KMS-11 (cell line): ENCODE data around the gene FTCD.

ENCODE experiments used
- H2AFZ ChIP-seq: fragments of 200-600 bp; sonication (generic); 2 replicates; pipeline ENCODE4 v1.6.1; 2016; ENCODE audit warnings: antibody characterized with exemption, mixed run types, low read depth
- H3K27ac ChIP-seq: fragments of 200-600 bp; sonication (generic); 2 replicates; pipeline ENCODE4 v1.6.1; 2016; ENCODE audit warnings: mild to moderate bottlenecking, mixed run types
- H3K27me3 ChIP-seq: fragments of 200-600 bp; sonication (generic); 2 replicates; pipeline ENCODE4 v1.6.1; 2017; ENCODE audit warnings: mild to moderate bottlenecking, low read depth, mixed run types, moderate library complexity; ENCODE audit not compliant: insufficient read depth
- H3K36me3 ChIP-seq: fragments of 200-600 bp; sonication (generic); 2 replicates; pipeline ENCODE4 v1.6.1; 2017; ENCODE audit warnings: mild to moderate bottlenecking, mixed run types; ENCODE audit not compliant: insufficient read depth
- H3K4me1 ChIP-seq: fragments of 200-600 bp; sonication (generic); 2 replicates; pipeline ENCODE4 v1.6.1; 2016; ENCODE audit warnings: mild to moderate bottlenecking, low read depth, mixed run types; ENCODE audit not compliant: poor library complexity, severe bottlenecking
- H3K4me2 ChIP-seq: fragments of 200-600 bp; sonication (generic); 2 replicates; pipeline ENCODE4 v1.7.0; 2016; ENCODE audit warnings: mild to moderate bottlenecking, mixed run types
- H3K4me3 ChIP-seq: fragments of 200-600 bp; sonication (generic); IDR thresholded peaks from 2 replicates; pipeline ENCODE4 v1.6.1; 2017; ENCODE audit warnings: low read depth, low read length, mixed read lengths; ENCODE audit not compliant: insufficient read depth
- H3K79me2 ChIP-seq: fragments of 200-600 bp; sonication (generic); 2 replicates; pipeline ENCODE4 v1.6.1; 2016; ENCODE audit warnings: low read depth, mixed run types; ENCODE audit not compliant: insufficient read depth
- H3K9ac ChIP-seq: fragments of 200-600 bp; sonication (generic); 2 replicates; pipeline ENCODE4 v1.6.1; 2016; ENCODE audit warnings: mild to moderate bottlenecking, mixed run types
- H4K20me1 ChIP-seq: fragments of 200-600 bp; sonication (generic); 2 replicates; pipeline ENCODE4 v1.6.1; 2016; ENCODE audit warnings: mild to moderate bottlenecking, mixed run types; ENCODE audit not compliant: insufficient read depth
- TF ChIP-seq, protein P1 (sequence below): fragments of 200-600 bp; sonication (generic); conservative IDR thresholded peaks from 2 replicates; pipeline ENCODE4 v1.6.1; 2017; ENCODE audit warnings: low read depth, mild to moderate bottlenecking, antibody characterized with exemption, low read length, moderate library complexity, mixed read lengths

The FTCD gene

DNA sequence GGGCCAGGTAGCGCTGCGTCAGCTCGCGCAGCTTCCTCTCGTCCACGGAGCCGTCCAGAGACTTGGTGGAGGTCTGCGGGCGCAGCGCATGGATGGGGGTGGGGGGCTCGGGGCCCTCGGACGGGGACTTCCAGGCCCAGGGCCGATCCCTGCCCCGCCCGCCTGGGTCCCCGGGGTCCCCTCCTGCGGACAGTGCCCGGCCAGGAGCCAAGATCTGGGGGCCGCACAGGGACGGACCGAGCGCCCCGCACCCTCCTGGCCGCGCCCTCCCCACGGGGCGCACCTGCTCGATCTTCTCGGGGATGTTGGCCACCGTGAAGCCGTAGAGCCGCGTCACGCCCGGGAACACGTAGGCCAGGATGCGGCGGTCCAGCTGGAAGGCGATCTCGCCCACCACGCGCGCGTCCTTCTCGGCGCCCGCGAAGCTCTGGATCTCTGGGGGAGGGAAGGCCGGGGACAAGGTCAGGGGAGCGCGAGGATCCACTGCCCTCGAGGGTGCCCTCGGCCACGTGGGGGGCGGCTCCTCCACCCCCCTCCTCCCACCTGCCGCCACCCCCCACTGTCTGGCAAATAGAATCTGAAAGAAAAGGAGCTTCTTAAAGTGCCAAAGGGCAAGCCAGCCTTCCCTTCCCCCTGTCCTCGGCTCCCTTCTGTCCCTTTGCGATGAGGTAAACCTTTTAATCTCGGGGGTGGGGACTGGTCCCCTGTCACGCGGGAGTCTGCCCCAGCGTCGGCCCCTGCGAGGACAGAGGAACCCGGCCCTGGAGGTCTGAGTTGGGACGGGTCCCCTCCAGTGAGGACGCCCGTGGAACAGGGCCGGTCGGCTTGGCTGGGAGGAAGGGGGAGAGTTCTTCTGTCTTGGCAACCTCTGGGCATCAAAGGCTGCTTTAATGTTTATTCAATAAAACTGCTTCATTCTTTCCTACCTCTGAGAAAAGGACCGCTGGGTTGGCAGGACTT is 6.5 kb upstream of the FTCD start:
- H3K4me1 ChIP-seq = no peaks in the 10 kb centered on the region

DNA sequence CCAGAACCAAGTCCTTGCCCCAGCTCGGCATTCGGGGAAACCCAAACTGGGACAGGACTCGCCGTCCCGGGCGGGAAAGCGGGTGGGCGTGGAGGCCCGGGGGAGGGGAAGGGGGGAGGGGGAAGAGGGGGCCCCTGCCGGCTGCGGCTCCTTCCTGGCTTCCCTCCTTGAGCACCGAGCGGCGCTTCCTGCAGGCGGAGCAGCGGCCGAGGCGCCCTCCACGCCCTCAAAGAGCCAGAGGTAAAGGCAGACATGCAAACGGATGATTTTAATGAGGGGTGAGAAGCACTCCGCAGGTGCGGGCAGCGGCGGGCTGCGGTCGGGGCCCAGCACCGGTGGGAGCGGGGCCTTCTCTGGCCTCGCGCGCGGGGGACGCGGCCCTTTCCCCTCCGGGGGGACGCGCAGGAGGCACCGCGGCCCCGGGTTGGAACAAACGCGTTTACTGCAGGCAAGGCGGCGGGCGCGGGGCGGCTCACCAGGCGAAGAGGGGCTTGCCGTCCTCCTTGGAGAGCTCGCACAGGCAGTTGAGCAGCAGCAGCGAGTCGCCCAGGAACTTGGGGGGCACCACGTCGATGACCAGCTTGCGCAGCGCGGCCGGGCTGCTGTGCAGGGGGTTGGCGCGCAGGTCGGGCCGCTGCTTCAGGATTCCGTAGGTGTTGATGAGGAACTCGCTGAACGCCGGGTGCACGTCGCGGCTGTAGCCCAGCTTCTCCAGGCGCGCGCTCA is 5.7 kb upstream of the FTCD start:
- H3K27me3 ChIP-seq = no peaks in the 10 kb centered on the region
- H4K20me1 ChIP-seq = no peaks in the 10 kb centered on the region
- no peak overlapping the region for H3K4me2 ChIP-seq
- H3K4me1 ChIP-seq = no peaks in the 10 kb centered on the region
- H3K36me3 ChIP-seq = no peaks in the 10 kb centered on the region
- H3K79me2 ChIP-seq = no peaks in the 10 kb centered on the region
- no peak overlapping the region for H2AFZ ChIP-seq
- H3K27ac ChIP-seq = no peak overlapping the region
- H3K4me3 ChIP-seq = no peak overlapping the region
- no peak overlapping the region for H3K9ac ChIP-seq
- TF ChIP-seq, protein P1, sequence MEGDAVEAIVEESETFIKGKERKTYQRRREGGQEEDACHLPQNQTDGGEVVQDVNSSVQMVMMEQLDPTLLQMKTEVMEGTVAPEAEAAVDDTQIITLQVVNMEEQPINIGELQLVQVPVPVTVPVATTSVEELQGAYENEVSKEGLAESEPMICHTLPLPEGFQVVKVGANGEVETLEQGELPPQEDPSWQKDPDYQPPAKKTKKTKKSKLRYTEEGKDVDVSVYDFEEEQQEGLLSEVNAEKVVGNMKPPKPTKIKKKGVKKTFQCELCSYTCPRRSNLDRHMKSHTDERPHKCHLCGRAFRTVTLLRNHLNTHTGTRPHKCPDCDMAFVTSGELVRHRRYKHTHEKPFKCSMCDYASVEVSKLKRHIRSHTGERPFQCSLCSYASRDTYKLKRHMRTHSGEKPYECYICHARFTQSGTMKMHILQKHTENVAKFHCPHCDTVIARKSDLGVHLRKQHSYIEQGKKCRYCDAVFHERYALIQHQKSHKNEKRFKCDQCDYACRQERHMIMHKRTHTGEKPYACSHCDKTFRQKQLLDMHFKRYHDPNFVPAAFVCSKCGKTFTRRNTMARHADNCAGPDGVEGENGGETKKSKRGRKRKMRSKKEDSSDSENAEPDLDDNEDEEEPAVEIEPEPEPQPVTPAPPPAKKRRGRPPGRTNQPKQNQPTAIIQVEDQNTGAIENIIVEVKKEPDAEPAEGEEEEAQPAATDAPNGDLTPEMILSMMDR = no peak

More for the DNA sequence above, 6.5 kb upstream of the FTCD start:
- H3K9ac ChIP-seq = no peak overlapping the region
- H3K27me3 ChIP-seq = no peaks in the 10 kb centered on the region
- no peak overlapping the region for H2AFZ ChIP-seq
- H3K27ac ChIP-seq = no peak overlapping the region
- no peak overlapping the region for H3K4me3 ChIP-seq
- no peaks in the 10 kb centered on the region for H3K36me3 ChIP-seq
- TF ChIP-seq, protein P1 = no peak
- H4K20me1 ChIP-seq = no peaks in the 10 kb centered on the region
- no peaks in the 10 kb centered on the region for H3K79me2 ChIP-seq
- H3K4me2 ChIP-seq = no peak overlapping the region

DNA sequence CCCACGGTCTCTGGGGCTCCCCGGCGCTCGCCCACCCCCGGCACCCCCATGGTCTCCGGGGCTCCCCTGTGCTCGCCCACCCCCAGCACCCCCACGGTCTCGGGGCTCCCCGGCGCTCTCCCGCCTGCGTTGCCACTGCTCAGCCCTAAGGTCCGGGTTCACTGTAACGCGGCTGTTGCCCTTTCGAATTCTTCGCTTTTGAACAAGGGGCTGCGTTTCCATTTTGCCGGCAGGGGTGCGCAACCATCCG is 5.2 kb upstream of the FTCD start:
- no peaks in the 10 kb centered on the region for H4K20me1 ChIP-seq
- TF ChIP-seq, protein P1 = no peak
- H3K79me2 ChIP-seq = no peaks in the 10 kb centered on the region
- H3K4me1 ChIP-seq = no peaks in the 10 kb centered on the region
- no peak overlapping the region for H3K4me2 ChIP-seq
- no peaks in the 10 kb centered on the region for H3K27me3 ChIP-seq
- H2AFZ ChIP-seq = no peak overlapping the region
- H3K27ac ChIP-seq = no peak overlapping the region
- H3K9ac ChIP-seq = no peak overlapping the region
- no peak overlapping the region for H3K4me3 ChIP-seq
- H3K36me3 ChIP-seq = no peaks in the 10 kb centered on the region

DNA sequence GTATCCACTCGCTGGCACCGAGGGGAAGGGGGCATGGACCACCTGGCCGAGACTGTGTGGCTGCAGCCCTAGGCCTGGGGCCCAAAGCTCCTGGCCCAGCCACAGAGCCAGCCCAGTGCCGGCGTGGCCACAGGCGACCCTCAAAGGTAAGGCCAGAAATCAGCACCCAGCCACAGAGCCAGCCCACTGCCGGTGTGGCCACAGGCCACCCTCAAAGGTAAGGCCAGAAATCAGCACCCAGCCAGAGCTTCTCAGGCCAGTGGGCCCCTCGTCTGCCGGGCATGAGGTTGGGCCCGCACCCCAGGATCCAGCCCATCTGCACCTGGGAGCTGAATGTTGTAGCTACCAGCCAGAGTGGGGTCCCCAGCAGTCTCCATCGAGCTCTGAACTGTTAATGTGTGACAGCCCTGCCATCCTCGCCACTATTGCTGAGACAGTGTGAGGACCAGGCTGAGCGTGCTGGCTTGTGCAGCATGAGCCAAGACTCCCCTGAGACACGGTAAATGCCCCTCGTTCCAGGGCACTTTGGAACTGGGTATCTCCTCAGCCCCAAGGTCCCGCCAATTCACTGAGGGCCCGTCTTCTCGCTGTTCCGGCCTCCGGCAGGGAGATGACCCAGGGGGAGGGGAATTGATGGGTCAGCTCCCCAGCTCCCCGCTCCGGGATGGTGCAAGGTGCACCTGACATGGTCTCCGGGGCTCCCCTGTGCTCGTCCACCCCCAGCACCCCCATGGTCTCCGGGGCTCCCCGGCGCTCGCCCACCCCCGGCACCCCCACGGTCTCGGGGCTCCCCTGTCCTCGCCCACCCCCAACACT is 4.7 kb upstream of the FTCD start:
- no peak overlapping the region for H3K4me2 ChIP-seq
- TF ChIP-seq, protein P1 = no peak
- no peak overlapping the region for H3K27ac ChIP-seq
- no peak overlapping the region for H2AFZ ChIP-seq
- H3K4me1 ChIP-seq = no peaks in the 10 kb centered on the region
- H4K20me1 ChIP-seq = no peaks in the 10 kb centered on the region
- no peaks in the 10 kb centered on the region for H3K36me3 ChIP-seq
- no peak overlapping the region for H3K4me3 ChIP-seq
- no peaks in the 10 kb centered on the region for H3K79me2 ChIP-seq
- no peak overlapping the region for H3K9ac ChIP-seq
- no peaks in the 10 kb centered on the region for H3K27me3 ChIP-seq
